Measurements from ENCODE around the gene PLK3. TPM values are rescaled to one million over a fixed set of nuclear protein-coding genes. Genes with fewer than 3 reads are reported as not detected.

The PLK3 gene
- polyA plus RNA-seq, 1 experiment: 14.2 TPM

Small RNA genes within 50 kb of the gene (small RNA-seq; reads per million reads assigned to genes)
- gene AL136380.1 (ENCODE audit: insufficient read length, low read depth): not detected
- gene SNORD38A (ENCODE audit: insufficient read length, low read depth): 22,630 reads per million, percentile 99 among the genes with 10 or more reads in this experiment
- not detected for gene SNORD38B (ENCODE audit: insufficient read length, low read depth)
- 1.3 reads per million for gene SNORD46 (ENCODE audit: insufficient read length, low read depth)
- gene SNORD55 (ENCODE audit: insufficient read length, low read depth): not detected

Other genes with a start within 250 kb of the PLK3 start
- 4.4 and 6.1 TPM in 2 replicates for gene TMEM53, start 125.9 kb upstream of the PLK3 start, polyA plus RNA-seq (2011; rRNA removed)
- gene ARMH1, start 125.7 kb upstream of the PLK3 start, polyA plus RNA-seq (2011; rRNA removed): 2.7 and 3.4 TPM in 2 replicates
- not detected in 2 replicates for gene RNU5D-1, start 69.2 kb upstream of the PLK3 start, polyA plus RNA-seq (2011; rRNA removed)
- gene KIF2C, start 60.5 kb upstream of the PLK3 start, polyA plus RNA-seq (2011; rRNA removed): 11.8 and 14.3 TPM in 2 replicates
- 2,661 and 2,755 TPM in 2 replicates for gene RPS8, start 24.8 kb upstream of the PLK3 start, polyA plus RNA-seq (2011; rRNA removed)
- 0.07 and 0.17 TPM in 2 replicates for gene BEST4, start 12.2 kb upstream of the PLK3 start, polyA plus RNA-seq (2011; rRNA removed)
- not detected in 2 replicates for gene DYNLT4, start 7.0 kb downstream of the PLK3 start, polyA plus RNA-seq (2011; rRNA removed)
- gene BTBD19, start 8.1 kb downstream of the PLK3 start, polyA plus RNA-seq (2011; rRNA removed): 6.9 and 7.3 TPM in 2 replicates
- gene PTCH2, start 42.9 kb downstream of the PLK3 start, polyA plus RNA-seq (2011; rRNA removed): 0.20 and 0.36 TPM in 2 replicates
- 44.0 and 52.4 TPM in 2 replicates for gene EIF2B3, start 186.2 kb downstream of the PLK3 start, polyA plus RNA-seq (2011; rRNA removed)
- gene HECTD3, start 210.9 kb downstream of the PLK3 start, polyA plus RNA-seq (2011; rRNA removed): 40.8 and 52.0 TPM in 2 replicates
- gene UROD, start 211.9 kb downstream of the PLK3 start, polyA plus RNA-seq (2011; rRNA removed): 185 and 226 TPM in 2 replicates